ENCODE data around the gene OLFML2A. TPM values are rescaled to one million over a fixed set of nuclear protein-coding genes. Genes with fewer than 3 reads are reported as not detected.

Gene OLFML2A
- total RNA-seq, 1 experiment from 2014 or later = 31.2 TPM

DNA sequence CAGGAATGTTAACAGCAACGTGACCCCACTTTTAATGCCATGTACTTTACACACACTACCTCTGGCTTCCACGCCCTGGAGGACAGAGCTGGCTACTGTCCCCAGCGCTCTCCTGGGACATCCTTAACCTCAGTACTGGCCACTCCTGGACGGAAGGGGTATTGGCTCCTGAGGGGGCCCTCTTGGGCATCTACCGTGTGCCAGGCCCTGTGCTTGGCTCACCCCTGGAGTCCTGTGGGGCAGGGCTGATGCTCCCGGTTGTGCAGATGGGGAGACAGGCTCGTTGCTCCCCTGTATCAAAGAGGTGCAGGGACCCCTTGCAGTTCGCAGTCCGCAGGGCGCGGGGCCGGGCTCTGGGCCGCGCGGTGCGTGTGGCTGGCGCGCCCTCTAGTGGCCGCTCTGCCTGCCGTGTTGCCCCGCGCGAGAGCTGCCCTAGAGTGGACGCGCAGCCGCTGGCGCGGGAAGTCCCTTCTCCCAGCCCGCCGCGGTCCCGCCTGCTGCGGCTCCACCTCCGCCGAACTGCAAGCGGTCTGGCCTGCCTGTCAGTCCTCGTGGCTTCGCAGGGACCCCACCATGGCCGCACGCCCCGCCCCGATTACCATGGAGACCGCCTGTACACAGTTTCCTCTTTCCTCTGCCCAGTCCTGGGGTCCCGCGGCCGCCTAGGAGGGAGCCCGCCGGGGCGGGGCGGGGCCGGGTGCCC, 76.0 kb downstream of the OLFML2A start, which contains the start of gene WDR38:
Gene WDR38 (plus strand): TSS at position 632 of the 703 bp plus-strand sequence. CDS start 72 bp downstream, outside the sequence.
- DNase-seq (ENCODE audit: low read depth) = peak; percentile 77

GRCh38 chr9:124853605-124854143, 76.7 kb downstream of the OLFML2A start:
- no peak for DNase-seq (ENCODE audit: low read depth)

GRCh38 chr9:124854161-124854560, 77.2 kb downstream of the OLFML2A start:
- no peak for DNase-seq (ENCODE audit: low read depth)

GRCh38 chr9:124854822-124855221, 77.9 kb downstream of the OLFML2A start:
- no peak for DNase-seq (ENCODE audit: low read depth)

DNA sequence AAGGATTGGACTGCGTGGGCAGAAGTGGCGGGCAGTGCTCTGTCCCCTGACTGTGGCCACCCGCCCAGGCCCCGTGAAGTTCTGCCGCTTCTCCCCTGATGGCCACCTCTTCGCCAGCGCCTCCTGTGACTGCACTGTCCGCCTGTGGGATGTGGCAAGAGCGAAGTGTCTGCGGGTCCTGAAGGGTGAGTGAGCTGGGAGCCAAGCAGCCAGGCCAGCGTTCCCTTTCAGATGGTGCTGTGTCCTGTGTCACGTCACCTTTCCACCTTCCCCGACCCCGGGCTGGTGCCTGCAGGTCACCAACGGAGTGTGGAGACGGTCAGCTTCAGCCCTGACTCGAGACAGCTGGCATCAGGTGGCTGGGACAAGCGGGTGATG, 78.6 kb downstream of the OLFML2A start:
- no peak for DNase-seq (ENCODE audit: low read depth)

DNA sequence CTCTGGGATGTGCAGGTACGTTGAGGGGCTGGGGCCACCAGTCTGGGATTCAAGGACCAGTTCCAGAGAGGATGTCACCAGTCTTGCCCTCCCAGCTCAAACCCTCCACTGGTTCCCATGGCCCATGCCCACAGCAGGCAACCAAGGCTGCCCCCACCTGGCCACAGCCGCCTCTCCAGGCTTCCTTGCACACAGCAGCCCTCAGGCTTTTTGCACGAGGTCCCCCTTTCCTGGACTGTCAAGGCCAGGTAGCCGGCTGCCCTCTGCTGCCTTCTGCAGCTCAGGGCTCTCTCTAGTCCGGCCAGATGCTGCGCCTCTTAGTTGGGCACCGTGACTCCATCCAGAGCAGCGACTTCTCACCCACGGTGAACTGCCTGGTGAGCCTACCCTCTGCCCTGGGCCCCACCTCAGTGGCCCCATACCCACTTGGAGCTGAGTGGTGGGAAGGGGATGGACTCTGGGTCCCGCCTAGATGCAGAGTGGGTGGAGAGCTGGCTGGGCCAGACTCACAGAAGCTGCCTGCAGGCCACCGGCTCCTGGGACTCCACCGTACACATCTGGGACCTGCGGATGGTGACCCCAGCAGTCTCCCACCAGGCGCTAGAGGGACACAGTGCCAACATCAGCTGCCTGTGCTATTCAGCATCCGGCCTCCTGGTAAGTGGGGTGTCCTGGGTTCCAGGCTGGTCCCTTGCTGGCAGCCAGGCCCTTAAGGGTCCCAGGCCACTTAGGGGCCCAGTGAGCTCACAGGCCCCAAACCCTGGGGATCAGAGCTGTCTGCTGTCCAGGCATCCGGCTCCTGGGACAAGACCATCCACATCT, 79.2 kb downstream of the OLFML2A start:
- peak; percentile 37 for DNase-seq (ENCODE audit: low read depth)

- no peak for DNase-seq (ENCODE audit: low read depth)
Observed at GRCh38 chr9:124857533-124858162, 80.7 kb downstream of the OLFML2A start.

GRCh38 chr9:124858330-124859046, 81.6 kb downstream of the OLFML2A start:
- no peak for DNase-seq (ENCODE audit: low read depth)

- no peak for DNase-seq (ENCODE audit: low read depth)
Observed at GRCh38 chr9:124859803-124860581, 83.1 kb downstream of the OLFML2A start.

DNA sequence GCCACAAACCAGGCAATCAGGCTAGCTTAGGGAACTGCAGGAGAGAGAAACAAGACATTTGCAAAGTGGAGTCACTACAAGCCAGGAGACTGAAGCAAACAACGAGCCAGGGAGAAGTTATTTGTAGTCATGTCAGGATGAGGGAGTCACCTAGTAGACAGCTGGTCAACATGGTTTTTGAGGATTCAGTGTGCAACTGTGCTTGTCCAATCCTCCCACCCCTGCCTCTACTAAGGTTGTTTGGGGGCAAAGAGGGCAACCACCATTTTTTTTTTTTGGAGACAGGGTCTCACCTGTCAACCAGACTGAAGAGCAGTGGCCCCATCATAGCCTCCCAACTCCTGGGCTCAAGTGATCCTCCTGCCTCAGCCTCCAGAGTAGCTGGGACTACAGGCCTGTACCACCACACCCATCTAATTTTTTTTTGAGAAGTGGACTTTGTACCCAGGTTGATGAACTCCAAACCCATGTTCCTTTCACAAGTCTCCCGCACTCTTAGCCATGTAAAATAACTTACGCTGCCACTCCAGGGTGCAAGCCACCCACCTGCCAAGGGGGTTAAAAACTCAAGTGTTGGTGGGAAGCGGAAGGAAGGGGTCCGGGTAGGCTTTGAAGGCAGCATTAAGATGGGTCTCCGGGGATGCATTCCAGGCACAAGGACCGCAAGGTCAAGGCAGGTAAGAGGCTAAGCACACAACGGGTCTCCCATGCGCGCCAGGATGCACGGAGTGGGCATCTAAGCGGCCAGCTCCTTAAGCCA, 83.8 kb downstream of the OLFML2A start:
- DNase-seq (ENCODE audit: low read depth) = no peak

- DNase-seq (ENCODE audit: low read depth) = peak; percentile 91
Observed at GRCh38 chr9:124861342-124862229, 84.7 kb downstream of the OLFML2A start, which contains the start of the genes ARPC5L and RPL35. Gene ARPC5L (plus strand): TSS chr9:124862130. CDS start chr9:124869291, 7,161 bp downstream. Gene RPL35 (minus strand): TSS chr9:124861957. CDS start chr9:124861912, 45 bp downstream.

GRCh38 chr9:124863371-124863871, 86.5 kb downstream of the OLFML2A start:
- DNase-seq (ENCODE audit: low read depth) = no peak

Other genes with a start within 250 kb of the OLFML2A start
- gene NR6A1, start 5.8 kb upstream of the OLFML2A start, total RNA-seq (2014; rRNA removed; shearing (Covaris generic)) = 0.29 and 1.4 TPM in 2 replicates
- gene WDR38, start 76.3 kb downstream of the OLFML2A start, total RNA-seq (2014; rRNA removed; shearing (Covaris generic)) = 0.12 and 0.20 TPM in 2 replicates
- gene RPL35, start 84.8 kb downstream of the OLFML2A start, total RNA-seq (2014; rRNA removed; shearing (Covaris generic)) = 2,253 and 2,890 TPM in 2 replicates
- gene ARPC5L, start 85.0 kb downstream of the OLFML2A start, total RNA-seq (2014; rRNA removed; shearing (Covaris generic)) = 21.0 and 33.8 TPM in 2 replicates
- gene GOLGA1, start 163.9 kb downstream of the OLFML2A start, total RNA-seq (2014; rRNA removed; shearing (Covaris generic)) = 6.2 and 9.3 TPM in 2 replicates

Measured in RPMI7951 (cell line).